NCI-H1105 (cell line): ENCODE measurements around the gene PGLYRP4.

Experiments used
- DNase-seq: peaks from one replicate; lab custom pipeline; 2025; lab: John Stamatoyannopoulos, UW

PGLYRP4 gene

GRCh38 chr1:153375511-153375910, 26.9 kb upstream of the PGLYRP4 start, which contains the start of gene S100A12:
Gene S100A12 (minus strand): TSS chr1:153375621. CDS start chr1:153374592, 1,029 bp downstream.
- DNase-seq: no peak

GRCh38 chr1:153374071-153374470, 25.4 kb upstream of the PGLYRP4 start:
- DNase-seq: no peak

GRCh38 chr1:153372571-153372970, 23.9 kb upstream of the PGLYRP4 start:
- DNase-seq: no peak

- no peak for DNase-seq
Measured at GRCh38 chr1:153371231-153371630, 22.6 kb upstream of the PGLYRP4 start.

GRCh38 chr1:153370146-153370545, 21.5 kb upstream of the PGLYRP4 start:
- no peak for DNase-seq

- no peak for DNase-seq
Measured at GRCh38 chr1:153368495-153368894, 19.9 kb upstream of the PGLYRP4 start.

- DNase-seq: no peak
Measured at GRCh38 chr1:153367090-153367489, 18.4 kb upstream of the PGLYRP4 start.

GRCh38 chr1:153366261-153366660, 17.6 kb upstream of the PGLYRP4 start:
- no peak for DNase-seq

- DNase-seq: no peak
Measured at GRCh38 chr1:153365696-153366095, 17.1 kb upstream of the PGLYRP4 start.

- DNase-seq: no peak
Measured at GRCh38 chr1:153364766-153365666, 16.4 kb upstream of the PGLYRP4 start.

GRCh38 chr1:153364156-153364555, 15.5 kb upstream of the PGLYRP4 start:
- no peak for DNase-seq

GRCh38 chr1:153363641-153364040, 15.0 kb upstream of the PGLYRP4 start:
- no peak for DNase-seq

- no peak for DNase-seq
Measured at GRCh38 chr1:153362187-153362775, 13.6 kb upstream of the PGLYRP4 start.

GRCh38 chr1:153361480-153362109, 13.0 kb upstream of the PGLYRP4 start:
- no peak for DNase-seq

GRCh38 chr1:153360592-153361479, 12.2 kb upstream of the PGLYRP4 start:
- DNase-seq: no peak

- no peak for DNase-seq
Measured at GRCh38 chr1:153360190-153360589, 11.5 kb upstream of the PGLYRP4 start.

GRCh38 chr1:153359241-153359640, 10.6 kb upstream of the PGLYRP4 start:
- no peak for DNase-seq

GRCh38 chr1:153358691-153358975, 10.0 kb upstream of the PGLYRP4 start:
- no peak for DNase-seq

- no peak for DNase-seq
Measured at GRCh38 chr1:153357853-153358690, 9.4 kb upstream of the PGLYRP4 start, which contains the start of gene S100A9. Gene S100A9 (plus strand): TSS chr1:153357854. CDS start chr1:153358284, 430 bp downstream.

GRCh38 chr1:153357076-153357852, 8.6 kb upstream of the PGLYRP4 start:
- no peak for DNase-seq
